PC-3 (cell line): ENCODE data around the gene PRR5. TPM values are rescaled to one million over a fixed set of nuclear protein-coding genes. Genes with fewer than 3 reads are reported as not detected.
A peak's percentile ranks its signal among the peaks of the same experiment; 100 is the strongest.

Experiments used
- ATAC-seq: fragments of 200-7000 bp; cut with Tn5 transposase; 2 replicates; pipeline ENCODE4 v1.9.1; 2020; ENCODE audit warnings: mild to moderate bottlenecking, moderate library complexity
- BruUV-seq: library from RNA; stranded (reverse); fragments of 400-500 nt; replicated peaks from 2 replicates; lab custom pipeline; 2021; lab: Mats Ljungman, UMichigan
- CTCF ChIA-PET: fragments of 300-600 bp; sonication (Branson Sonifier 250); formaldehyde crosslinking; loops from one replicate; lab custom pipeline; 2022; ENCODE audit warnings: antibody characterized with exemption; lab: Charles Lee
- POLR2A ChIA-PET: fragments of 300-600 bp; sonication (Branson Sonifier 250); formaldehyde crosslinking; loops from one replicate; lab custom pipeline; 2022; ENCODE audit warnings: antibody characterized with exemption; ENCODE audit not compliant: unreplicated experiment; lab: Charles Lee
- DNase-seq: peaks from one replicate; pipeline ENCODE4 v3.0.0-alpha.2; 2015
- H2AFZ ChIP-seq: fragments of 300-600 bp; sonication (generic); 2 replicates; pipeline ENCODE4 v1.6.0; 2016; ENCODE audit warnings: antibody characterized with exemption, low read length
- H3F3A ChIP-seq: fragments of 300-600 bp; sonication (generic); one replicate; pipeline ENCODE4 v1.6.0; 2017; ENCODE audit warnings: antibody characterized with exemption, low read length, control low read depth, mild to moderate bottlenecking; ENCODE audit not compliant: unreplicated experiment
- H3K27ac ChIP-seq: fragments of 300-600 bp; sonication (generic); 2 replicates; pipeline ENCODE4 v1.5.1; 2016; ENCODE audit warnings: mild to moderate bottlenecking, low read length
- H3K27me3 ChIP-seq: fragments of 300-600 bp; sonication (generic); 2 replicates; pipeline ENCODE4 v1.6.1; 2016; ENCODE audit warnings: low read length, mixed read lengths
- H3K36me3 ChIP-seq: fragments of 300-600 bp; sonication (generic); 2 replicates; pipeline ENCODE4 v1.6.1; 2016; ENCODE audit warnings: low read depth, mixed run types, low read length, mixed read lengths
- H3K4me1 ChIP-seq: fragments of 300-600 bp; sonication (generic); 2 replicates; pipeline ENCODE4 v1.5.1; 2016; ENCODE audit warnings: low read length; ENCODE audit not compliant: insufficient read depth
- H3K4me2 ChIP-seq: fragments of 300-600 bp; sonication (generic); 2 replicates; pipeline ENCODE4 v1.6.0; 2016; ENCODE audit warnings: low read length
- H3K4me3 ChIP-seq: fragments of 300-600 bp; sonication (generic); 2 replicates; pipeline ENCODE4 v1.5.1; 2016; ENCODE audit warnings: mild to moderate bottlenecking, low read length, mixed read lengths
- H3K79me2 ChIP-seq: fragments of 300-600 bp; sonication (generic); 2 replicates; pipeline ENCODE4 v1.6.1; 2017; ENCODE audit warnings: low read length, mixed read lengths
- H3K9ac ChIP-seq: fragments of 300-600 bp; sonication (generic); 2 replicates; pipeline ENCODE4 v1.6.0; 2016; ENCODE audit warnings: mild to moderate bottlenecking, low read length
- H3K9me2 ChIP-seq: fragments of 300-600 bp; sonication (generic); replicated peaks from 2 replicates; pipeline ENCODE4 v1.6.1; 2016; ENCODE audit warnings: mixed run types, low read length, mixed read lengths
- H3K9me3 ChIP-seq: fragments of 300-600 bp; sonication (generic); 2 replicates; pipeline ENCODE4 v1.6.1; 2016; ENCODE audit warnings: low read length, mixed read lengths
- H4K20me1 ChIP-seq: fragments of 300-600 bp; sonication (generic); 2 replicates; pipeline ENCODE4 v1.6.1; 2016; ENCODE audit warnings: low read length, mixed read lengths
- CTCF ChIP-seq: fragments of 300-600 bp; sonication (generic); conservative IDR thresholded peaks from 2 replicates; pipeline ENCODE4 v1.5.1; 2017; ENCODE audit warnings: antibody characterized with exemption, low read depth, mild to moderate bottlenecking, low read length
- EZH2 ChIP-seq: fragments of 300-600 bp; sonication (generic); IDR thresholded peaks from one replicate; pipeline ENCODE4 v1.6.1; 2017; ENCODE audit warnings: antibody characterized with exemption, mild to moderate bottlenecking, low read length; ENCODE audit not compliant: unreplicated experiment
- EZH2phosphoT487 ChIP-seq: fragments of 300-600 bp; sonication (generic); IDR thresholded peaks from 2 replicates; pipeline ENCODE4 v1.6.1; 2018; ENCODE audit warnings: mild to moderate bottlenecking, antibody characterized with exemption, low read length, borderline replicate concordance
- intact Hi-C: fragments of 100-400 bp; cut with micrococcal nuclease; formaldehyde crosslinking; loops from 2 replicates; pipeline ENCODE4 v1.9.0; 2023
- total RNA-seq: library from RNA; depleted of rRNA; stranded (reverse); fragments of >200 nt; gene quantifications from 2 replicates; pipeline ENCODE4 v1.2.3, GENCODE V29; 2014

The PRR5 gene
- total RNA-seq, 1 experiment from 2014 or later = 14.5 TPM

DNA sequence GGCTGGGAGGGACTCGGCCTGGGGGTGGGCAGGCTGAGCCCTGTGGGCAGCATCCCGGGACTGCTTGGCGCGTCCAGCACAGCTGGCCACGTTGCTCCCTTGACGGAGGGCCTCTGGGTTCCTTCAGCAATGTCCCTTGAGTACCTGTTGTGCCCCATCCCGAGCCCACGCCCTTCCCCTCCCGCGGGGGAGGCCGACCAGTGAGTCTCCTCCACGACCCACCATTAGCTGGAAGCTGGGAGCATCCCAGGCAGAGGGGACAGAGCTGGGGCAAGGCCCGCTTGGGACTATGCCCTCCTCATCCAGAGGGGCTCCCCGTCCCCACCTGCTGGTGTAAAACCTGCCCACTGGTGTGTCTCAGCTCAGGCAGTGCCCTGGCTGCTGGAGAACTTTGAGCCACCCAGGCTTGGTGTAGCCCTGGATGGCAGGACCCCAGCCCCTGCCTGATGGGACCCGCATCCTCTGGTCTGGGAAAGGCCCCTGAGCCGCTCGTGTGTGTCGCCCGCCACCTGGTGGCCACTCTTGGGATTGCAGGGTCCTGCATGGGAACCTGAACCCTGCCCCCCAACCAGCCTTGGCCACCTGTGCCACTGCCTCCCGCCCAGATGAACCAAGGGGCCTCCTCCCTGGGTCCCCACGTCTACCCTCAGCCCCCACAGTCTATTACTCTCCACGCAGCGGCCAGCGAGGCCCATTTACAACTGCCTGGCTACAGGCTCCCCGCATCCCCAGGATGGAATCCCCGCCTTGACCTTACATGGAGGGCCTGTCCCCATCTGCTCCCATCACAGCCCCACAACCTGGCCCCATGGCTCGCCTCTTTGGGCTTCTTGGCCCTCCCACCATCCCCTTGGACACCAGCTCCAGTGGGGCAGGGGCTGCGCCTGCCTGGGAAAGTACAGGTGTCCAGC lies 33.8 kb downstream of the PRR5 start:
- peaks cover 18% of the 10 kb centered on the region; the same call in 1 of the 2 replicates for H3K4me1 ChIP-seq

DNA sequence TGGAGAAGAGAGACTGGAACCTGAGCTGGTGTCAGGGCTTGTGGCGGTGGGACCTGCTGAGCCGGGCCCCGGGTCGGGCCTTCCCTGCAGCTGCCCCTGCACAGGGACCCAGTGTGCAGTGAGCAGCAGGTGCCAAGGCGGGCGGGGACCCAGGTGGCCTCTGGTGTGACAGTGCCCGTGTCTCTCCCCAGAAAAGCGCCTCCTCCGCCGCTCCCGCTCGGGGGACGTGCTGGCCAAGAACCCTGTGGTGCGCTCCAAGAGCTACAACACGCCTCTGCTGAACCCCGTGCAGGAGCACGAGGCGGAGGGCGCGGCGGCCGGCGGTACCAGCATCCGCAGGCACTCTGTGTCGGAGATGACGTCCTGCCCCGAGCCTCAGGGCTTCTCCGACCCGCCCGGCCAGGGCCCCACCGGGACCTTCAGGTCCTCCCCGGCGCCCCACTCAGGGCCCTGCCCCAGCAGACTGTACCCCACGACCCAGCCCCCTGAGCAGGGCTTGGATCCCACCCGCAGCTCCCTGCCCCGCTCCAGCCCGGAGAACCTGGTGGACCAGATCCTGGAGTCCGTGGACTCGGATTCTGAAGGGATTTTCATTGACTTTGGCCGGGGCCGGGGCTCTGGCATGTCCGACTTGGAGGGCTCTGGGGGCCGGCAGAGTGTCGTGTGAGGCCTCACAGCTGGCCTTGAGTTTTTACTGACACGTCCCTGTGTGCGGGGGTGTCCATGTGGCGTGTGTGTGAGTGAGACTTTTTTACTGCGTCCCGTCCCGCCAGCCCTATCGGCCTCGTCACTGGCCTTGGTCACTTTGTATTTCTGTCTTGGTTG lies 34.8 kb downstream of the PRR5 start:
- no peaks in the 10 kb centered on the region for H4K20me1 ChIP-seq
- H3K27ac ChIP-seq = no peak overlapping the region
- DNase-seq = no peak
- H3F3A ChIP-seq = no peaks in the 10 kb centered on the region
- peaks cover 18% of the 10 kb centered on the region; the same call in 1 of the 2 replicates for H3K4me1 ChIP-seq
- no peak for TF ChIP-seq EZH2
- no peaks in the 10 kb centered on the region for H3K9me2 ChIP-seq
- H3K9ac ChIP-seq = no peak overlapping the region
- no TSS peak for BruUV-seq
- ChIA-PET POLR2A (no interaction called here), CTCF (interaction anchor here (1.3 kb wide), 1 partner anchor 52 kb away, joined by 5 read pairs; no protein-coding TSS in a partner anchor)
- H3K9me3 ChIP-seq = no peaks in the 10 kb centered on the region
- H3K36me3 ChIP-seq = no peaks in the 10 kb centered on the region
- 0 out of 2 replicates have a peak, but pooled peaks cover 9% of the 10 kb centered on the region for H3K27me3 ChIP-seq
- intact Hi-C loops = loop anchor here (1.0 kb wide), 1 partner anchor 39 kb away; no protein-coding TSS in a partner anchor
- no peak overlapping the region for H3K4me2 ChIP-seq
- ATAC-seq = peak; percentile 32; the same call in 1 of the 2 replicates
- no peak overlapping the region for H3K4me3 ChIP-seq
- H3K79me2 ChIP-seq = no peaks in the 10 kb centered on the region
- H2AFZ ChIP-seq = no peak overlapping the region

More for the DNA sequence above, 33.8 kb downstream of the PRR5 start:
- Histone ChIP-seq H3K36me3 (no peaks in the 10 kb centered on the region), H3K4me2 (no peak overlapping the region), H3K9ac (no peak overlapping the region), H2AFZ (no peak overlapping the region), H3K9me3 (no peaks in the 10 kb centered on the region), H3K27me3 (0 out of 2 replicates have a peak, but pooled peaks cover 9% of the 10 kb centered on the region), H3K9me2 (no peaks in the 10 kb centered on the region), H3F3A (no peaks in the 10 kb centered on the region), H3K79me2 (no peaks in the 10 kb centered on the region), H4K20me1 (no peaks in the 10 kb centered on the region), H3K4me3 (no peak overlapping the region), H3K27ac (no peak overlapping the region)
- ChIA-PET POLR2A (no interaction called here), CTCF (interaction anchor here (1.3 kb wide), 1 partner anchor 51 kb away, joined by 5 read pairs; no protein-coding TSS in a partner anchor)
- intact Hi-C loops = loop anchor here (1.0 kb wide), 1 partner anchor 38 kb away; no protein-coding TSS in a partner anchor
- TF ChIP-seq CTCF = peak; percentile 85
- TF ChIP-seq EZH2 = no peak
- TF ChIP-seq EZH2phosphoT487 = no peak
- ATAC-seq = peak; percentile 61
- peak; percentile 65 for DNase-seq
- no TSS peak for BruUV-seq
